Measurements from ENCODE around the gene ZNF70. TPM values are rescaled to one million over a fixed set of nuclear protein-coding genes. Genes with fewer than 3 reads are reported as not detected.

ZNF70 gene
- total RNA-seq, 1 experiment from 2014 or later: 6.5 TPM

DNA sequence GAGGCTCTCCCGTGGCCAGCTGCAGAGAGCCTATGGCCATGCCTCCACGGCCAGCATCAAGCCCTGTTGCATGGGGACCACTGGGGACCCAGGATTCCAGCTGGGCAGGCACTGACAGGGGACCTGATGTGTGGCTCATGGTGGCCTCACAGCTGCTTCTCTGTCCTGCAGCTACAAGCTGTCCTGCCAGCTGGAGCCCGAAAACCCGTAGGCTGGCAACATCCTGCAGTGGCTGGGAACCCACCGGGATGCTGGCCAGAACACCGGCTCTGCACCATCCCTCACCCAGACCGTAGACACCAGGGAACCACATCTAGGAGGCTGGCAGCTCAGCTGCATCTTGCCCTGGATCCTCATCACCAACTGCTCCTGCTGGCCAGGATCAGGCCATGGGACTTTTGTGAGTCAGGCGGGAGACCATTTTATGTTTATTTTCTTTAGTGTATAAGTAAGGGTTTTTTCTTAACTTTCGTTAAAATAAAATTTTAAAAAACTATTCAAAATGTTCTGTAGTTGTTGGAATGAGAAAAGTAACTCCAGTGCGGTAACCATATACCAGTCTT lies 52.2 kb downstream of the ZNF70 start:
- intact Hi-C loops (cut with micrococcal nuclease; ENCODE audit: unreplicated experiment): no loop called here
- H3K4me1 Mint-ChIP-seq (ENCODE audit: low read depth, unreplicated experiment): no peaks in the 10 kb centered on the region
- no peaks in the 10 kb centered on the region for H3K27me3 Mint-ChIP-seq (ENCODE audit: unreplicated experiment)
- peaks cover 13% of the 10 kb centered on the region for H3K36me3 Mint-ChIP-seq (ENCODE audit: insufficient read depth, unreplicated experiment)
- CTCF ChIA-PET: no interaction called here
- no peaks in the 10 kb centered on the region for H3K9me3 Mint-ChIP-seq (ENCODE audit: low read depth, unreplicated experiment)
- H3K27ac Mint-ChIP-seq (ENCODE audit: unreplicated experiment): no peak overlapping the region
- TF ChIP-seq, protein P1, sequence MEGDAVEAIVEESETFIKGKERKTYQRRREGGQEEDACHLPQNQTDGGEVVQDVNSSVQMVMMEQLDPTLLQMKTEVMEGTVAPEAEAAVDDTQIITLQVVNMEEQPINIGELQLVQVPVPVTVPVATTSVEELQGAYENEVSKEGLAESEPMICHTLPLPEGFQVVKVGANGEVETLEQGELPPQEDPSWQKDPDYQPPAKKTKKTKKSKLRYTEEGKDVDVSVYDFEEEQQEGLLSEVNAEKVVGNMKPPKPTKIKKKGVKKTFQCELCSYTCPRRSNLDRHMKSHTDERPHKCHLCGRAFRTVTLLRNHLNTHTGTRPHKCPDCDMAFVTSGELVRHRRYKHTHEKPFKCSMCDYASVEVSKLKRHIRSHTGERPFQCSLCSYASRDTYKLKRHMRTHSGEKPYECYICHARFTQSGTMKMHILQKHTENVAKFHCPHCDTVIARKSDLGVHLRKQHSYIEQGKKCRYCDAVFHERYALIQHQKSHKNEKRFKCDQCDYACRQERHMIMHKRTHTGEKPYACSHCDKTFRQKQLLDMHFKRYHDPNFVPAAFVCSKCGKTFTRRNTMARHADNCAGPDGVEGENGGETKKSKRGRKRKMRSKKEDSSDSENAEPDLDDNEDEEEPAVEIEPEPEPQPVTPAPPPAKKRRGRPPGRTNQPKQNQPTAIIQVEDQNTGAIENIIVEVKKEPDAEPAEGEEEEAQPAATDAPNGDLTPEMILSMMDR (IDR thresholded peaks at IDR 0.05; ENCODE audit: unreplicated experiment): no peak
- no TSS peak for BruUV-seq (replicated peaks)
- DNase-seq: no peak
- H3K4me3 Mint-ChIP-seq (ENCODE audit: low read depth, unreplicated experiment): no peak overlapping the region

DNA sequence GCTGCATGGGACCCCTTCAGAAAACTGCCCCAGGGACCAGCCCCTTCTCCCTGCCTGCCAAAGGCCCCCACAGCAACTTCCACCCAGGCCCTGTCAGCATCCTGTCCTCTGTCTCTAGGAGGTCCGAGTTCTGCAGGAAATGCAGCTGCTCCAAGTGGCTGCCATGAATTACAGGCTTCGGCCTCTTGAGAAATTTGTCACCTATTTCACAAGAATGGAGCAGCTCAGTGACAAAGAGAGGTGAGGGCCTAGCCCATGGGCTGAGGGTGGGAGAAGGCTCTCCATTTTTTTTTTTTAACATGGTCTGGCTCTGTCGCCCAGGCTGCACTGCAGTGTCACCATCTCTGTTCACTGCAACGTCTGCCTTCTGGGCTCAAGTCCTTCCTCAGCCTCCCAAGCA lies 52.8 kb downstream of the ZNF70 start:
- CTCF ChIA-PET: no interaction called here
- Mint-ChIP-seq H3K4me1 (ENCODE audit: low read depth, unreplicated experiment) (no peaks in the 10 kb centered on the region), H3K36me3 (ENCODE audit: insufficient read depth, unreplicated experiment) (peaks cover 9% of the 10 kb centered on the region), H3K27me3 (ENCODE audit: unreplicated experiment) (no peaks in the 10 kb centered on the region), H3K4me3 (ENCODE audit: low read depth, unreplicated experiment) (no peak overlapping the region), H3K9me3 (ENCODE audit: low read depth, unreplicated experiment) (no peaks in the 10 kb centered on the region), H3K27ac (ENCODE audit: unreplicated experiment) (no peak overlapping the region)
- TF ChIP-seq, protein P1 (IDR thresholded peaks at IDR 0.05; ENCODE audit: unreplicated experiment): no peak
- intact Hi-C loops (cut with micrococcal nuclease; ENCODE audit: unreplicated experiment): no loop called here
- BruUV-seq (replicated peaks): no TSS peak
- no peak for DNase-seq

DNA sequence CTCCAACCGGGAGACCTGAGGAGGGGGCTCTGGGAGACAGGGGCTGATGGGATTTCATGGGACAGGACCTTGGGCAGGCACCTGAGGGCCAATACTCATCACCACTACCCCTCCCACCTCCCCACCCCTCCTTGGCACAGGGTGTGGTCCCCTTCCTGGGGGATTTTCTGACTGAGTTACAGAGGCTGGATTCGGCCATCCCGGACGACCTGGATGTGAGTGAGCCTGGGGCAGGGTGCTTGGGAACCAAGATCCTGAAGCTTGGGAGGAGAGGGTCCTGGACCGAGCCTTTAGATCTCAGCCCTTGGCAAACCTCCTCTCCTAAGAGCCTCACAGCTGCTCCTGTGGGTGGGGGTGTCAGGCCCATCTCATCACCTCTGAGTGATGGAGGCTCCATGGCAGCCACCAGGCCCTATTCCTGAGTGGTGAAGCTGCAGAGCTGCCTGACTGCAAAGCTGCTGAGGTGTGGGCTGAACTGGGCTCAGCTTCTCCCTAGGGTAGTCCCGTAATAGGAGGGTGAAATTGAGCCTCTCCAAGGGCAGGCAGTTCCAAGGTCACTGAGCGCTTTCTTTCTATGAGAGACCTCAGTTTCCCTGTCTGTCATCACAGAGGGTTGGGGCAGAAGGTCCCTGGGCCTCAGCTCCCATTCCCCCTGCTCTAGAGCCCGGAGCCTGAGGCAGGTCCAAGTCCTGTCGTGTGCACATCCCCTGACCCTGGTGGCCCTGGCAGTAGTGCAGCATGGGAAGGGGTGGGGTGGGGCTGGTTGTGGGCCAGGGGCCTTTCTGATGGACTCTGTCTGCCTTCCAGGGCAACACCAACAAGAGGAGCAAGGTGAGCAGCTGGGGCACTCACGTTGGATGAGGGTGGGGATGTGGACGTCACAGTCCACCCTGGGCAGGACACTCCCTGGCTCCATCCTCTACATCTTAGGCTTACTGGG lies 53.6 kb downstream of the ZNF70 start:
- H3K9me3 Mint-ChIP-seq (ENCODE audit: low read depth, unreplicated experiment): no peaks in the 10 kb centered on the region
- H3K36me3 Mint-ChIP-seq (ENCODE audit: insufficient read depth, unreplicated experiment): peaks cover 9% of the 10 kb centered on the region
- CTCF ChIA-PET: no interaction called here
- H3K27ac Mint-ChIP-seq (ENCODE audit: unreplicated experiment): no peak overlapping the region
- TF ChIP-seq, protein P1 (IDR thresholded peaks at IDR 0.05; ENCODE audit: unreplicated experiment): no peak
- H3K4me1 Mint-ChIP-seq (ENCODE audit: low read depth, unreplicated experiment): no peaks in the 10 kb centered on the region
- intact Hi-C loops (cut with micrococcal nuclease; ENCODE audit: unreplicated experiment): no loop called here
- no peak for DNase-seq
- no peak overlapping the region for H3K4me3 Mint-ChIP-seq (ENCODE audit: low read depth, unreplicated experiment)
- no peaks in the 10 kb centered on the region for H3K27me3 Mint-ChIP-seq (ENCODE audit: unreplicated experiment)
- no TSS peak for BruUV-seq (replicated peaks)

DNA sequence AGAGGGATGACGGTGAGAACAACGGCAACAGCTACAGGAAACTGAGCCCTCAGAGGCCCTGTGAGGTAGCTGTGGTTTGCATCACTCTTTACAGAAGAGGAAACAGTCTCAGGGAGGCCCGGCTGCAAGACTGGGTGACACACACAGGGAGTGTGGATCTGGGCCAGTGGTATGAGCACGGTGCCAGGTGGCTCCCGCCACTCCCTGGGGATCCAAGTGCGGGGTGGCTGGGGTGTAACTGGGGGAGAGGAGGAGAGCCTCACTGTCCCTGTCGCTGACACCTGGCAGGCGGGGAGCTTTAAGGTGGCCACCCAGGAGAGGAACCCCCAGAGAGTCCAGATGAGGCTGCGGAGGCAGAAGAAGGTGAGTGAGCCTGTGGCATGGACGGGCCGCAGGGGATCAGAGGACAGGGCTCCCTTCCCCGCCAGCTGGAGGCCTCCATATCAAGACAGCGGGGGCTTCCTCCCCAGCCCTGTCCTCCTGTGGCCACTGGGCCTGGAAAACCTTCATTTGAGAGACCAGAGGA lies 54.5 kb downstream of the ZNF70 start:
- intact Hi-C loops (cut with micrococcal nuclease; ENCODE audit: unreplicated experiment): no loop called here
- H3K27ac Mint-ChIP-seq (ENCODE audit: unreplicated experiment): no peak overlapping the region
- CTCF ChIA-PET: no interaction called here

More for the DNA sequence above, 54.5 kb downstream of the ZNF70 start:
- no peaks in the 10 kb centered on the region for H3K27me3 Mint-ChIP-seq (ENCODE audit: unreplicated experiment)
- no peak for DNase-seq
- no TSS peak for BruUV-seq (replicated peaks)
- TF ChIP-seq, protein P1 (IDR thresholded peaks at IDR 0.05; ENCODE audit: unreplicated experiment): no peak
- H3K4me1 Mint-ChIP-seq (ENCODE audit: low read depth, unreplicated experiment): no peaks in the 10 kb centered on the region
- no peak overlapping the region for H3K4me3 Mint-ChIP-seq (ENCODE audit: low read depth, unreplicated experiment)
- peaks cover 9% of the 10 kb centered on the region for H3K36me3 Mint-ChIP-seq (ENCODE audit: insufficient read depth, unreplicated experiment)
- no peaks in the 10 kb centered on the region for H3K9me3 Mint-ChIP-seq (ENCODE audit: low read depth, unreplicated experiment)
